T-helper 1 cell treated with Interleukin-12 subunit alpha and Interleukin-12 subunit beta and Interleukin-4 antibody, amounts not matched to agents 30 ng/mL and 1 ng/mL, for 36 hours (primary cell): ENCODE results near the gene EPGN. TPM values are rescaled to one million over a fixed set of nuclear protein-coding genes. Genes with fewer than 3 reads are reported as not detected.

Experiments
- intact Hi-C: fragments of 100-400 bp; cut with micrococcal nuclease; formaldehyde crosslinking; loops from one replicate; pipeline ENCODE4 v1.15.1; 2024
- total RNA-seq: library from RNA; stranded (reverse); gene quantifications from 2 replicates; pipeline ENCODE4 v1.2.3, GENCODE V29; 2022

Gene EPGN
- total RNA-seq, 1 donor from 2014 or later, result not detected

DNA sequence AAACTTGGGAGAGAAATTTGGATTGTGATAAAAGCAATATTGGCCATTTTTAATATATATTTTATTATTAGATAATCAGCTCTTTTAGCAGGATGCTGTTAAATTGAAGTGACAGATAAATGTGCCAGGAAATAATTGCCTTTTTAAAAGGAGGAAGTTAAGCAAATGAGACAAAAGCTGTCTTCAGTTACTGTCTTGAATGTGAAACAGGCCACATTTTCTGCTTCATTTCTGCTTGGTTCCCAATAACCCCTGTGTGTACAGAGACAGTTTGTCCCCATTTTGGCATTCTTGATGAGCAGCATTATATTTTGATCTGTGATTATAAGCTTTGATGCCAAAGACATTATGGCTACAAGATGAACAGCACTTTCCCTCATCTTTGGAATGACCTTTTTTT is 953 bp downstream of the EPGN start:
- intact Hi-C loops, result no loop called here

DNA sequence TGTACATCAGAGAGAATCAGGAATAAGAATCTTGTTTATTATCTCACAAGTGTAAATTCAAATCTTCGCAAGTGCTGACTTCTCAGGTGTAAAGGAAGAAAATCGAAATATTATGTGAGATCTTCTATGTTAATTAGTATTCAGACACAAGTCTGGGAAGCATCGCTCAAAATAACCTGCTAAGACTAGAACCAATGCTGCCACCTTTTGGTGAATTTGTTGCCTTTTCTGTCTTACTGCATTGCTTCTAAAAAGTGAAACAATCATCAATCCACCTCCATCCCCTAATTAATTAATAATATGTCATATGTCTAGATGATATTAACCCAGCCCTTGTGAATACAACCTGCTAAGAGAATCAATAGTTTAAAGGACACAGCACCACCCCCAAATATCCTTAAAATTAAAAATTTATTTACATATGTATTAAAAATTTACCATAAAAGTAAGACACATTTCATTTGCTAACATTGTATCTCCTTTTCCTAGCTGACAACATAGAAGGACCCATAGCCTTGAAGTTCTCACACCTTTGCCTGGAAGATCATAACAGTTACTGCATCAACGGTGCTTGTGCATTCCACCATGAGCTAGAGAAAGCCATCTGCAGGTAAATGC is 3.5 kb downstream of the EPGN start:
- intact Hi-C loops, result loop anchor here (1.0 to 10.0 kb wide), 3 partner anchors 84 to 657 kb away; no protein-coding TSS in a partner anchor

DNA sequence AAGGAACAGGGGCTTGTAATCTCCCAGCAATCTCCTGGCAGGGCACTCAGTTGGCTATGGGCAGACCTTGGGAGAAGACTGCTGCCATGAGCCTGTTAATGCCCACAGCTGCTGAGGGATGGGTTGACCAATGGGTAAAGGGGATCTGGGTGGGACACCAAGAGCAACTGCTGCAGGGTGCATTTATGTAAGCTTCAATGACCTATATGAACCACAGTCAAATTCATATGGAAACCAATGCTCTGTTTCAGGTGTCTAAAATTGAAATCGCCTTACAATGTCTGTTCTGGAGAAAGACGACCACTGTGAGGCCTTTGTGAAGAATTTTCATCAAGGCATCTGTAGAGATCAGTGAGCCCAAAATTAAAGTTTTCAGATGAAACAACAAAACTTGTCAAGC is 6.1 kb downstream of the EPGN start:
- intact Hi-C loops, result loop anchor here (10.0 kb wide), 1 partner anchor 660 kb away; no protein-coding TSS in a partner anchor

DNA sequence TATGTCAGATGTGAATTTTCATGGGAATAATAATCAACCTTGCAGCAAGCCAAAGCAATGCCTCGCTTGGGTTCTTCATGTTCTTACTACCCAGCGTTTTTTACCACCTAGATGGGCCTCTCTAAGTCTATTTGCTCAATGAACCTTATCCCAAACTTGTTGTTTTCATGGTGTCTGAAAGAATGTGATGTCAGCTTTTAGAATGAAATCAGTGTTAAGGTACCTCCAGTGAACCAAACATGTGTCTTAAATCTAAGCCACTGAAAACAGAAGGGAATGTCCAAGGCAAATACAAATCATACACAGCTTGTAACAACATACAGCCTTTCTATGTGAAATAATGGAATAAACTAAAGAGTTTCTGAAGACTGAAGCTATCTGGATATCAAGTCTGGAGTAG is 6.7 kb downstream of the EPGN start:
- intact Hi-C loops, result loop anchor here (10.0 kb wide), 1 partner anchor 660 kb away; no protein-coding TSS in a partner anchor

DNA sequence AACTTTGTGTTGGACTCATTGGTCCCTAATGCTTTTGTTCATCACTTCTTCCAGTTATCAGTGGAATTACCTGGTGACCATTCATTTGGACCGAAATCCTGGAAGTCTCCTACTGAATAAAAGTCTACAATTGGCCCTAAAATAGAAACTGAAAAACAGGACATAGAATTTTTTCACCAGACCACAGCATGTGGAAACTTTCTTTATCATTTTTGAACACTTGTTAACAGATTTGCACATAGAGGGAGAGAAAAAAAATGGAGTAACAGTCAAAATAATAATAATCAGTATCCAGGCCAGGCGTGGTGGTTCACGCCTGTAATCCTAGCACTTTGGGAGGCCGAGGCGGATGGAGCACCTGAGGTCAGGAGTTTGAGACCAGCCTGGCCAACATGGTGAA is 7.1 kb downstream of the EPGN start:
- intact Hi-C loops, result loop anchor here (10.0 kb wide), 1 partner anchor 661 kb away; no protein-coding TSS in a partner anchor

DNA sequence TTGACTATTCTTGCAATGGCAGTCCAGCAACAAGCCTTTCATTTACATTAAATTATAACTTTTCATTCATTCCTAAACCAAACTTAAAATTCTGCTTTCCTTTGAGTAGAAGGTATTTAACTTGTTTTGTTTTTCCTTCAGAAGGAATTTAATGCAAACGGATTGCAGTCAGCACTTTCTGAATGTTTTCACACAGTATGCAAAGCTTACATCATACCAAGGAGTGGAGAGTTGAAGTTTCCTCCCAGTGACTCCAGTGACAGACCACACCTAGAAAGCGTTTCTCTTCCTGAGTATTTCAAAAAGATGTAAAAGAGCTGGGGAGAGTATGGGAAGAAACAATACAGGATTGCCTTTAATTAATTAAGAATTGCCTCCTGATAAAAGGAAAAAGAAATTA is 8.1 kb downstream of the EPGN start:
- intact Hi-C loops, result loop anchor here (10.0 kb wide), 1 partner anchor 662 kb away; no protein-coding TSS in a partner anchor

DNA sequence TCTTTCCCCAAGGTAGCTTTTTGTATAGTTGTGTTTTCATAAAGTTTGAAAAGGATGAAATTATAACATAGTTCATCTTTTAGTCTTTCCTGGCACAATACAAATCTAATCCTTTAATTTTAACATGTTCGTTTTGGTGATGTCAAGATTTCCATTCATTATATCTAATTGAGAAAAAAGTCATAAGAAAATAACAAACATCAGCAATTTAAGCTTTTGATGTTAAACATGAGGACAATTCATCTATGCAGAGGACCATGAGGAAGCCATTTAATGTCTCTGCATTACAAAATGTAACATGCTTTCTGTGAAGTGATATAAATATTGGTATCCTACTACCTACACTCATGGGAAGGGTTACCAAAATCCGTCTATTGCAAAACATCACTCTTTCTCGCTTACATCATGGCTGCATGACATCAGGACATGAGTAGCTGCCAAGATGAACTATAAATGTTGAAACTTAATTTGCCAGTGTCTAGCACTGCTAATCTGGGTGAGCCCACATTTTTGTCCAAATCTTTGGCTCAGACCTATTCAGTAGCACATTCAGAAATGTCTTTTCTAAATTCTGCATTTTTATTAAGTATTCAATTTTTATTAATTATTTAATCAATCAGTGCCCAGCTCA is 9.5 kb downstream of the EPGN start:
- intact Hi-C loops, result loop anchor here (10.0 kb wide), 1 partner anchor 663 kb away; no protein-coding TSS in a partner anchor

DNA sequence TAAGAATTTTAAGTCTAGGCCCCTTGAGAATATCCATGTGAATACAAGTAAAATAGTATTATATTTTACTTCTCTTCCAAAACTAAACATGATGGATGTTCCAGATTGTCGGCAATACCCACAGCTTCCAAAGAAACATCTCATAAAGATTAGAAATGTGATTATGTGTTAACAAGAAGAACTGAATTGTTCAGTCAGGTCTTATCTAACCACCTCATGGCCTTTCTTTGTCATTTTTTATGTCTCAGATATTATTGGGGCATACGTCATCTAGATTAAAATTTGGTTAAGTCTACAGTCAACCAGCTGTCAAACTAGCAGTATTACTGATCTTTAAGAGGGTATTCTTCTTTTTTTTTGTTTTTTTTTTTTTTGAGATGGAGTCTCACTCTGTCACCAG is 10.0 kb downstream of the EPGN start:
- intact Hi-C loops, result loop anchor here (10.0 kb wide), 1 partner anchor 663 kb away; no protein-coding TSS in a partner anchor

DNA sequence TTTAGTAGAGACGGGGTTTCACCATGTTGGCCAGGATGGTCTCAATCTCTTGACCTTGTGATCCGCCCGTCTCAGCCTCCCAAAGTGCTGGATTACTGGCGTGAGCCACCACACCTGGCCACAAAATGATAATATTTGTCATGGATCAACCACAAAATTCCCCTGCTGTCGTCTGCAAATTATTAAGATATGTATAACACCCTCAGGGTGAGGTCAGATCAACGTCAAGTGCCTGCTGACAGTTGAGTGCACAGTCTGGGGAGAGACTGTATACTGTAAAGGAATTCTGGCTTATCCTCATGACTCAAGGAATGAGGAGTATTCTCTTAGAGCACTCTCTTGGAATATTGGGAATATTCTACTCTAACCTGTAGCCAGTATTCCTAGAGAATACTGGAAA is 11.2 kb downstream of the EPGN start:
- intact Hi-C loops, result loop anchor here (10.0 kb wide), 1 partner anchor 665 kb away; no protein-coding TSS in a partner anchor

DNA sequence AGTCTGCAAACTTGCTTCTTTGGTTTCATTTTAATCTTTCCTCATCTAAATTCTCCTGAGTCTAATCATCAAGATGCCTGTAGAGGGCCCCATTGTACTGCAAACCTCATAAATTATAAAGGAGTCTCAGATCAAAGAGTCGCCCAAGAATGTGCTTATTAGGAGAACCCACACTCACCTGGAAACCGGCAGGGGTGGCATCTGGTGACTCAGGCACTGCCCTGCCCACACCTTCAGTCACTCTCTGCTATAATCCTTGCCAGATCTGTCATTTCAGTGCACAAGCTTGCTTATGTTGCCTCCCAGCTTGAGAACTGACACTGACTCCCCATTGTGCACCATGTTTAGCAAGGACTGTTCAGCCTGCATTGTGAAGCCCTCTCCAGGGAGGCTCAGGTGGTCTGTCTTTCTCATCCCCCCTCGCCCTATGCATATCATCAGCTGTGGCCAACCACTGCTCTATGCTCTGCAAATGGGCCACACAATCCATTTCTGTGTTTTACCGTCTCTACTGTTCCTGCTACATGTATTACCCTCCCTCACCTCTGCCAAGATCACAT is 12.4 kb downstream of the EPGN start:
- intact Hi-C loops, result loop anchor here (1.0 to 10.0 kb wide), 4 partner anchors 212 to 554 kb away; no protein-coding TSS in a partner anchor

DNA sequence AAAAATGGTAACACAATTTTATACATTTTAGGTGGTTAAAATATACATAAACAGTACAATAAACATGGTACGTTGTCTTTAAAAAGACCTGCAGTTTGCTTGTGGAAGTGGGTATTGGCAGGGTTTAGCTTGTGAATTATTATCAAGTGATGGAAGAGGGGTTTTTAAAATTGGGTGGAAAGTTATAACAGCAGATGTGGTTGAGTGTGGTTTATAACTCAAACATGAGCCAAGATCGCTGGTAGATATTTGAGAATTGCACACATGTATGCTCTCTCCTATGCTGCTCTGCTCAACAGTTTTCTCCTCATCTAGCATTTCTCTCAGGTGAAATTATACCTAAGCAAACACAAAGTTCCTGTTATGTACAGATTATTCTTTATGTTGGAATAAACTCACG is 14.0 kb downstream of the EPGN start:
- intact Hi-C loops, result loop anchor here (10.0 kb wide), 1 partner anchor 552 kb away; no protein-coding TSS in a partner anchor

DNA sequence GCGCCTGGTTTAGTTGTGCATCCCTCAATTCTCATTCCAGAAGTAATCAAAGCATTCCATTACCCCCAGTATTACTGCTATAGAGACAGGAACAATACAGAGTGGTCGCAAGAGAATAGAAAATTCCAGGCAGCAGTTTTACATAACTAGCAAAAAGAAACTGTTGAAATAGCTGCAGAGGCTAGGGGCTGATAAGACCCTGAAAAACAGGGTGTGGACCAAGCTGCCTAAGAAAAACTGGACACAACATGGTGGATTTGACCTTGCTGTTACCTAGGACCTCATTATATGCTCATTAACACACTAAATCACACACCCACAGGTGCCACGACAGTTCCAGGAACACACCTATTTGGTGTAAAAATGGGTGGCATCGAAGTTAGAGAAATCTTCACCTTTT is 15.4 kb downstream of the EPGN start:
- intact Hi-C loops, result loop anchor here (10.0 kb wide), 1 partner anchor 551 kb away; no protein-coding TSS in a partner anchor

DNA sequence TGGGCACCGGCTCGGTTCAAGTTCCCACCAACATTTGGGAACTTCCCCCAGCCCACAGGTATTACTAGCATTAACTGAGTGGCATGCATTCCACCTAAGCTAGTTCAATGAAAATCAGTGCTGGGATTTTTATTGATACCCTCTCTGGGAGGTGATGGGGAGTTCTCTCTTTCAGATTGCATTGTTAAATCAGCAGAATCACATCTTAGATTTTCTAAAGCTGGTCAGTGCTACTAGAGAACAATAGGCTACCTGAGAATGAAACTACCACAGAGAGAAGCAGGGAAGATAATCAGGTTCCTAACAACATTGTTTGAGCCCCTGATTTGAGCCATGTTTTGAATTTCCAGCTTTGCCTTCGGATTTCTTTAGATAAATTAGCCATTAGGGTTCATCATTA is 16.0 kb downstream of the EPGN start:
- intact Hi-C loops, result loop anchor here (10.0 kb wide), 1 partner anchor 551 kb away; no protein-coding TSS in a partner anchor

DNA sequence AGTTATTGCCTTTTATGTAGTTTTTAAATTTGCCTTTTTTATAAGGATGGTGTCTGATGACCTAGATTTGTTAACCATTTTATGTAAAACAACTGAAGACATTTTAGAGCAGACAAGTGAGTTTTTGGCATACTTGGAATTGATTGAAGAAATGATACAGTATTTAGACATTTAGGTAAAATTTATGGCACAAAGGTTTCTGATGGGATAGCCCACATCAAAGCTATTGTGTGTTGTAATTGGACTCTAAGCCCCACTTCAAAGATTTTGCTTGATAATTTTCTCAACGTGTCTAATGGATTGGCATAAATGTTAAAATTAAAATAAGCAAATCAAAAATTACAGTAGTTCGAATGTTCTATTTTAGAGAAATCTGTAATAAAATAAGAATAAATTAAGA is 17.6 kb downstream of the EPGN start:
- intact Hi-C loops, result loop anchor here (10.0 kb wide), 1 partner anchor 549 kb away; no protein-coding TSS in a partner anchor

DNA sequence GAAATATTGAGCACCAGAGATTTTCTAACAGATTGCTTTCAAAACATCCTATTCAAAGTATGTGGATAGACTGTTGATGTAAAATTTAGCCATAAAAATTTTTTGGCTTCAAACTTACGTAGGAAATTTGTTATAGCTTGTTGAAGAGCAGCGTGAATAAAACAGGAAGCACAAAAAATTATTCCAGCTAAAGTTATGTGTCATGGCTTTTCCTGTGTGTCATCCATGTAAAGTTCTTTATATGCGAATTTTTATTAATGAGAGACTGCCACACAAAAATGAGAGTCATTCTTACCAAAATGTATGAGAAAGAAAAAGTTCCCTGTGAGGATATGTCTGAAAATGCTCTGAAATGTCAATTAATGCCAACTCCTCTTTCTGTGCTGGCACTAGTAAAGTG is 19.5 kb downstream of the EPGN start:
- intact Hi-C loops, result loop anchor here (10.0 kb wide), 1 partner anchor 547 kb away; no protein-coding TSS in a partner anchor

DNA sequence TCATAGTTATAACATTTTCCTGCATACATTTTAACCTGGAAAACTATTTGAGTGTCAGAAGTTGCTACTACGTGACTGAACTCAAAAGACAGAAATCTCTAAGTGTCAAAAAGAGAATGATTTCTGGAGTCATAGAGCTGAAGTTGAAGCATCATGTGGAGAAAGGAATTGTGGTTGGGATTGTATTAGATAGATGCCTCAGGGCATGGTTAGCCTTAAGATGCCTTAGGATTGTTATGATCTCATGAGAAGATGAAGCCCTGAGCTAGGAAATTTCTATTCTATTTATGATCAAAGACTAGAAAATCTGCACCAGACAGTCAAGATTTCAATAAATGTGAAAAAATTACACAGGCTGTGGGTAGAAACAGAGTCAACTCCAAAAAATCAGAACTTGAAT is 20.2 kb downstream of the EPGN start:
- intact Hi-C loops, result loop anchor here (10.0 kb wide), 1 partner anchor 546 kb away; no protein-coding TSS in a partner anchor

DNA sequence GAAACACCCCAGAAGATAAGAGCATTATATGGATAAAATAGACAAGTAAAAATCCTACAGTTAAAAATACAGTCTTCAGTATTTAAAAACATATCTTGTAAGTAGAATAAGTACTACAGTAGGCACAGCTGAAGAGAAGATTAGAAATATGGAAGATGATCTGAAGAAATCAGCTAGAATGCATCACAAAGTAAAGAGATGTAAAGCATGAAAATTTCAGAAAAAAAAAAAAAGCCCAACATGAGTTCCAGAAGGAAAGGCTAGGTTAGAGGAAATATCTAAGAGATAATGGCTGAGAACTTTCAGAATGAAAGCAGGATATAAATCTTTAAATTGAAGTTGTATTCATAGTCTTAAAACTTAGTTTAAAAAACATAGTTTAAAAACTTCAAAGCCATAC is 21.0 kb downstream of the EPGN start:
- intact Hi-C loops, result loop anchor here (10.0 kb wide), 1 partner anchor 545 kb away; no protein-coding TSS in a partner anchor

DNA sequence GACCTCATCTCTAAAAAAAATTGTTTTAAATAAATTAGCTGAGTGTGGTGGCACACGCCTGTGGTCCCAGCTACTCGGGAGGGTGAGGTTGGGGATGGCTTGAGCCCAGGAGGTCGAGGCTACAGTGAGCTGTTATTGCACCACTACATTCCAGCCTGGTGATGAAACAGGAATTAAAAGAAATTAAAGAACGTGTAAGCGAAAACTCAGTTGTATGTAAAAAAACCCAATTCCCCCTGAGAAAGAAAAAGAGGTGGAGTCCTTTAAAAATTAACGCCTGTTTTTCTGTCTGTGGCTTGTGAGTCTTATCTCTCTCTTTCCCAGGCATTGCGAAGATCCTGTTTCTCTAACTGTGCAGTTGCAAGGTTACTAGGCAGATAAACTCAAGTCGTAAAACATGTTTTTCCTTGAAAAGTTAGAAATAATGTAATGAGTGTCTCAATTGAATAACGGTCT is 22.1 kb downstream of the EPGN start:
- intact Hi-C loops, result no loop called here

DNA sequence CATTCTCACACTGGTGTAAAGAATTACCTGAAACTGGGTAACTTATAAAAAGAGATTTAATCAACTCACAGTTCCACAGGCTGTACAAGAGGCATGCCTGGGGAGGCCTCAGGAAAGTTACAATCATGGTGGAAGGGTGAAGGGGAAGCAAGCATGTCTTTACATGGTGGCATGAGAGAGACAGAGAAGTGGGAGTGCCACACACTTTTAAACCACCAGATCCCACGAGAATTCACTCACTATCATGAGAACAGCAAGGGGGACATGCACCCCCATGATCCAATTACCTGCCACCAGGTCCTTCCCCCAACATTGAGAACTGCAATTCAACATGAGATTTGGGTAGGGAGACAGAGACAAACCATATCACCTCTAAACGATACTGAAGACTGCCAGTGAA is 23.0 kb downstream of the EPGN start:
- intact Hi-C loops, result no loop called here

DNA sequence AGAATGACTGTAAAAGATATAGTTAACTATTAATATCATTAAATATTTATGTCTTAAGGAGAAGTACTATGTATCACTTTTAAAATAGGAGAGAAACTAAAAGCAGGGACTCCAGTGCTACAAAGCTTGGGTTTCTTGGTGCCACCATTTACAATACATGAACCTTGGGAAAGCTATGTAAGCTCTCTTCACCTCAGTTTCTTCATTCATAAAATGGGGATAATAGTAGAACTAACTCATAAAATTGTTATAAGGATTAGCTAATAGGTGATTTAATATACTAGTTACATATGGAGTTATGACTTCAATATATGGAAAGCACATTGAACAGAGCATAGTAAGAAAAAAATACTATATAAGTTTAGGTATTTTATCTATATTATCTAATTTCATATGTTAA is 23.7 kb downstream of the EPGN start:
- intact Hi-C loops, result no loop called here

DNA sequence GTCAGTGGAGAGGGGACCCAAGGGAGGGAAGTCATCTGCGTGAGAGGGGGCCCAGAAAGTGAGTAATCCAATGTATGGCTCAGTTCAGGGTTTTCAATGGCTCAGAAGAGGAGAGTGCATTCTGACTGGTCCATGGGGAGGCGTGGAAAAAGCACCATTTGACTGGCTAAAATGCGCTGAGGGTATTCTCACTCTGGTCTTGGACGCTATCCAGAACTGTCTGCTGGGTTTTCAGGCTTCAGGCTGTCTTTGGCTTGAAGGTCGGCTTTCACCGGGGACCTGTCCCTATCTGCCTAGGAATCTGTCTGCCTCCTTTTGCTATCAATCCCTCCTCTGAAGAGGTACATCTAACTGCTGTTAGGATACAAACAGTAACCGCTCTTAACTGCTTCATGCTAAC is 26.4 kb downstream of the EPGN start:
- intact Hi-C loops, result no loop called here
